HepG2 (cell line): ENCODE measurements around the gene WDR18. TPM values are rescaled to one million over a fixed set of nuclear protein-coding genes. Genes with fewer than 3 reads are reported as not detected.

ENCODE experiments used
- ARNTL ChIP-seq: sonication (generic); formaldehyde crosslinking; IDR thresholded peaks from 2 replicates; pipeline ENCODE4 v1.4.0; 2020; ENCODE audit warnings: mild to moderate bottlenecking, missing genetic modification reagents
- CEBPB ChIP-seq: IDR thresholded peaks from 2 replicates; pipeline ENCODE4 v1.6.1; 2011; ENCODE audit warnings: low read depth, low read length, improper control_type of control experiment, borderline replicate concordance
- HDAC2 ChIP-seq: sonication (generic); formaldehyde crosslinking; IDR thresholded peaks from 2 replicates; pipeline ENCODE4 v1.4.0; 2020; ENCODE audit warnings: missing genetic modification reagents
- PITX1 ChIP-seq: sonication (generic); formaldehyde crosslinking; IDR thresholded peaks from 2 replicates; pipeline ENCODE4 v1.5.1; 2020; ENCODE audit warnings: mild to moderate bottlenecking, missing genetic modification reagents
- RFX3 ChIP-seq: IDR thresholded peaks from 2 replicates; pipeline ENCODE4 v1.6.1; 2016; ENCODE audit warnings: missing biosample characterization, missing genetic modification reagents
- RNF2 ChIP-seq: fragments of 450-650 bp; conservative IDR thresholded peaks from 2 replicates; pipeline ENCODE4 v1.6.1; 2016; ENCODE audit warnings: low read depth
- SP4 ChIP-seq: sonication (generic); formaldehyde crosslinking; IDR thresholded peaks from 2 replicates; pipeline ENCODE4 v1.8.1; 2023; ENCODE audit warnings: mild to moderate bottlenecking, missing genetic modification reagents
- TFE3 ChIP-seq: IDR thresholded peaks from 2 replicates; pipeline ENCODE4 v1.6.1; 2016
- ZHX2 ChIP-seq, 2 experiments: sonication (generic) in 1 of 2; formaldehyde crosslinking in 1 of 2; IDR thresholded peaks; 2 replicates each; pipeline versions ENCODE4 v1.6.1 to v1.9.0; 2014 to 2022; ENCODE audit warnings: antibody characterized with exemption in 1 of 2, borderline replicate concordance in 1 of 2, inconsistent platforms in 1 of 2, low read depth in 1 of 2, missing genetic modification reagents in 1 of 2
- ZNF44 ChIP-seq: sonication (generic); formaldehyde crosslinking; IDR thresholded peaks from 2 replicates; pipeline ENCODE4 v1.5.1; 2020; ENCODE audit warnings: mild to moderate bottlenecking, missing genetic modification reagents
- ZNF562 ChIP-seq: sonication (generic); formaldehyde crosslinking; IDR thresholded peaks from 2 replicates; pipeline ENCODE4 v1.8.0; 2022; ENCODE audit warnings: missing genetic modification reagents, borderline replicate concordance
- ZNF646 ChIP-seq: sonication (generic); formaldehyde crosslinking; IDR thresholded peaks from 2 replicates; pipeline ENCODE4 v1.9.0; 2021; ENCODE audit warnings: mild to moderate bottlenecking, missing genetic modification reagents
- ZNF766 ChIP-seq: sonication (generic); formaldehyde crosslinking; IDR thresholded peaks from 2 replicates; pipeline ENCODE4 v1.5.0; 2020; ENCODE audit warnings: missing genetic modification reagents, borderline replicate concordance
- ZSCAN25 ChIP-seq: sonication (generic); formaldehyde crosslinking; IDR thresholded peaks from 2 replicates; pipeline ENCODE4 v1.8.0; 2022; ENCODE audit warnings: mild to moderate bottlenecking, missing genetic modification reagents
- polyA plus RNA-seq, 8 experiments: library from polyadenylated mRNA; depleted of rRNA in 3 of 8; stranded (reverse) in 7 of 8; unstranded in 1 of 8; fragments of >200 nt; fragmentation: Illumina TruSeq in 4 of 8; extraction: Trizol in 4 of 8; gene quantifications; 2 replicates each; pipeline versions ENCODE4 v1.2.1 to v1.2.3, GENCODE V29; 2011 to 2016; ENCODE audit warnings: low read depth in 4 of 8, missing spikeins in 1 of 8, mixed read lengths in 1 of 8; ENCODE audit not compliant: insufficient read depth in 1 of 8
- total RNA-seq, 5 experiments: library from RNA; depleted of rRNA; stranded (reverse); fragments of >200 nt; fragmentation: Illumina TruSeq; extraction: Trizol; gene quantifications; 2 replicates each; pipeline ENCODE4 v1.2.3, GENCODE V29; 2016; ENCODE audit warnings: low read depth in 1 of 5

Gene WDR18
- total and polyA plus RNA-seq, 2 of the 13 experiments (the other 11 are each of a cell fraction or from before 2014, with no cell fraction given), result 36.4 to 47.6 TPM

GRCh38 chr19:984165-984967 lies at the start of gene WDR18 (continued):
- no peak for TF ChIP-seq ZNF646
- no peak for TF ChIP-seq RFX3 (CRISPR knock-in tag)
- TF ChIP-seq ZNF562, result no peak
- peak; percentile 32; the same call in 1 of the 2 replicates for TF ChIP-seq PITX1
- TF ChIP-seq RNF2, result no peak
- no peak for TF ChIP-seq CEBPB
- TF ChIP-seq SP4 (CRISPR knock-in tag), result peak; percentile 80; the same call in 1 of the 2 replicates
- 0 out of 2 replicates have a peak, but pooled peaks have one; percentile 47 for TF ChIP-seq ARNTL (CRISPR knock-in tag)
- peak; percentile 70 for TF ChIP-seq HDAC2
- peak; percentile 93 for TF ChIP-seq ZNF44
- TF ChIP-seq TFE3, result peak; percentile 54
- no peak; the same call in 1 of the 2 replicates for TF ChIP-seq ZSCAN25 (CRISPR knock-in tag)
- peak; percentile 80 for TF ChIP-seq ZHX2 (IDR thresholded peaks at IDR 0.05; ENCODE audit: low read depth)
- no peak for TF ChIP-seq ZHX2 (CRISPR knock-in tag; IDR thresholded peaks at IDR 0.05; ENCODE audit: borderline replicate concordance)
- TF ChIP-seq ZNF766 (CRISPR knock-in tag), result peak; percentile 55; the same call in 1 of the 2 replicates
